ENCODE results near the gene ACTL10. TPM values are rescaled to one million over a fixed set of nuclear protein-coding genes. Genes with fewer than 3 reads are reported as not detected.

Gene ACTL10
- total and polyA plus RNA-seq, 2 of the 13 experiments (the other 11 are each of a cell fraction or from before 2014, with no cell fraction given) = not detected

DNA sequence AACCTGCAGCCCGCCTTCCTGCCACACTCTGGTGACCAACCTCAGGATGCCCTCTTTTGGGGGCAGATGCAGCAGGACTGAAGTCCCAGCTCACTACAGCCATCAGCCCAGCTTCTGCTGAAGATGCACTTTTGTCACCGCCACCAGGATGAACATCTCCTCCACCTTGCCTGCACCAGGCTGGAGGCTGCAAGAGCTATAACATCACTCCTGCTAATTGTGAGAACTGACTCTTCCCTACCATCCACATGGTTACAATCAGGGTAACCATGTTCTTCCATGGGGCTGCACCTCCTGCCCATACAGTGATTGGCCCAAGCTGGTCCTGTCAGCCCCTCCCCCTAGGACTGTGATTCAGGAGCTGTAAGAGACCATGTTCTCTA, 2.0 kb upstream of the ACTL10 start (continued):
- TF ChIP-seq ERF (CRISPR knock-in tag; IDR thresholded peaks at IDR 0.05) (no peak), NBN (conservative IDR thresholded peaks at IDR 0.05) (no peak), PRPF4 (IDR thresholded peaks at IDR 0.05; ENCODE audit: low read depth, low read length, poor library complexity, severe bottlenecking) (no peak)

DNA sequence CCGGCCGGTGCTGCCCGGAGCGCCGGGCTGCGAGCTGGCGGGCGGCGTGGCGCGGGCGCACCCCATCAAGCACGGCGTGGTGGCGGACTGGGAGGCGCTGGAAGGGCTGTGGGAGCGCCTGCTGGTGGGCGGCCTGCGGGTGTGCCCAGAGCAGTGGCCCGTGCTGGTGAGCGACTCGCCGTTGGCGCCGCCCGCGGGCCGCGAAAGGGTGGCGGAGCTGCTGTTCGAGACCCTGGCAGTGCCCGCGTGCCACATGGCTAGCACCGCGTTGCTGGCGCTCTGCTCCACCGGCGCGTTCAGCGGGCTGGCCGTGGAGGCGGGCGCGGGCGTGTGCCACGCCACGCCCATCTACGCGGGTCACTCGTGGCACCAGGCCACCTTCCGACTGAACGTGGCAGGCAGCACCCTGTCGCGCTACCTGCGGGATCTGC, 517 bp downstream of the ACTL10 start:
- H3K36me3 ChIP-seq (replicated peaks in 1 of 2; ENCODE audit: control insufficient read depth in 1 of 2, insufficient read depth in 2 of 2, low read length in 2 of 2) = peaks cover 19 to 41% of the 10 kb centered on the region in 2 experiments
- in situ Hi-C loops (cut with HindIII; ENCODE audit: extremely low pct_ligation_motif_present, low pct_unique_long_range_greater_than_20kb) (no loop called here), intact Hi-C loops (cut with micrococcal nuclease; ENCODE audit: unreplicated experiment) (no loop called here)
- no TSS peak for BruUV-seq (replicated peaks)
- H2AFZ ChIP-seq (ENCODE audit: low read length) = no peak overlapping the region
- ChIA-PET CTCF (ENCODE audit: low intra/inter-chr PET ratio, low total read pairs) (interaction anchor here (0.7 to 1.9 kb wide), 2 partner anchors 210 to 463 kb away, joined by 3 to 14 read pairs; no protein-coding TSS in a partner anchor), POLR2A (interaction anchor here (1.0 kb wide), 1 partner anchor 178 kb away, joined by 3 read pairs; the partner anchor contains the start of gene CBFA2T2)
- no peaks in the 10 kb centered on the region; a peak in 1 of 5 replicates for H3K27me3 ChIP-seq (ENCODE audit: control insufficient read depth in 1 of 2, insufficient read depth in 2 of 2, low read length in 2 of 2)
- peaks cover 15% of the 10 kb centered on the region for H3K79me2 ChIP-seq (ENCODE audit: insufficient read depth, low read length)
- FAIRE-seq = no peak
- WGBS (ENCODE audit: low lambda C conversion rate) = 97% methylated on average over 55 of the region's 55 CpGs
- no peak overlapping the region for H3K27ac ChIP-seq (ENCODE audit: extremely low read length, insufficient read depth, low read length)
- H3K4me1 ChIP-seq (ENCODE audit: insufficient read depth, low read length) = peaks cover 53% of the 10 kb centered on the region
- no peak overlapping the region for H3K4me3 ChIP-seq (replicated peaks in 1 of 3; ENCODE audit: insufficient read depth in 1 of 3, low read depth in 2 of 3, low read length in 3 of 3)
- ATAC-seq = no peak
- DNase-seq (ENCODE audit: low spot score) = no peak
- no peak overlapping the region for H3K9ac ChIP-seq (ENCODE audit: insufficient read depth, low read depth, low read length)
- H3K9me3 ChIP-seq (ENCODE audit: low read length) = no peaks in the 10 kb centered on the region
- no peak overlapping the region for H3K4me2 ChIP-seq (ENCODE audit: low read depth, low read length)
- H4K20me1 ChIP-seq (ENCODE audit: insufficient read depth, low read length) = 0 out of 2 replicates have a peak, but pooled peaks cover 3% of the 10 kb centered on the region
- TF ChIP-seq MEIS1 (CRISPR knock-in tag; IDR thresholded peaks at IDR 0.05; ENCODE audit: borderline replicate concordance) = no peak
- no peak for TF ChIP-seq ZNF207 (IDR thresholded peaks at IDR 0.05; ENCODE audit: borderline replicate concordance)
- TF ChIP-seq SALL1 (CRISPR knock-in tag; IDR thresholded peaks at IDR 0.05) = no peak
- TF ChIP-seq GATAD2A (CRISPR knock-in tag; IDR thresholded peaks at IDR 0.05) = no peak
- TF ChIP-seq ZNF589 (CRISPR knock-in tag; conservative IDR thresholded peaks at IDR 0.05) = no peak
- no peak for TF ChIP-seq ZC3H13 (CRISPR knock-in tag; IDR thresholded peaks at IDR 0.05)
- TF ChIP-seq, protein P1, sequence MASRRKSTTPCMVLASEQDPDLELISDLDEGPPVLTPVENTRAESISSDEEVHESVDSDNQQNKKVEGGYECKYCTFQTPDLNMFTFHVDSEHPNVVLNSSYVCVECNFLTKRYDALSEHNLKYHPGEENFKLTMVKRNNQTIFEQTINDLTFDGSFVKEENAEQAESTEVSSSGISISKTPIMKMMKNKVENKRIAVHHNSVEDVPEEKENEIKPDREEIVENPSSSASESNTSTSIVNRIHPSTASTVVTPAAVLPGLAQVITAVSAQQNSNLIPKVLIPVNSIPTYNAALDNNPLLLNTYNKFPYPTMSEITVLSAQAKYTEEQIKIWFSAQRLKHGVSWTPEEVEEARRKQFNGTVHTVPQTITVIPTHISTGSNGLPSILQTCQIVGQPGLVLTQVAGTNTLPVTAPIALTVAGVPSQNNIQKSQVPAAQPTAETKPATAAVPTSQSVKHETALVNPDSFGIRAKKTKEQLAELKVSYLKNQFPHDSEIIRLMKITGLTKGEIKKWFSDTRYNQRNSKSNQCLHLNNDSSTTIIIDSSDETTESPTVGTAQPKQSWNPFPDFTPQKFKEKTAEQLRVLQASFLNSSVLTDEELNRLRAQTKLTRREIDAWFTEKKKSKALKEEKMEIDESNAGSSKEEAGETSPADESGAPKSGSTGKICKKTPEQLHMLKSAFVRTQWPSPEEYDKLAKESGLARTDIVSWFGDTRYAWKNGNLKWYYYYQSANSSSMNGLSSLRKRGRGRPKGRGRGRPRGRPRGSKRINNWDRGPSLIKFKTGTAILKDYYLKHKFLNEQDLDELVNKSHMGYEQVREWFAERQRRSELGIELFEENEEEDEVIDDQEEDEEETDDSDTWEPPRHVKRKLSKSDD (CRISPR knock-in tag; IDR thresholded peaks at IDR 0.05; ENCODE audit: low read depth) = 0 out of 2 replicates have a peak, but pooled peaks have one; percentile 25
- peak; percentile 22; the same call in 1 of the 2 replicates for TF ChIP-seq ZFY (CRISPR knock-in tag; IDR thresholded peaks at IDR 0.05)
- TF ChIP-seq EEA1 (CRISPR knock-in tag; IDR thresholded peaks at IDR 0.05; ENCODE audit: borderline replicate concordance) = peak; percentile 19; the same call in 1 of the 2 replicates
- TF ChIP-seq HOXA7 (CRISPR knock-in tag; IDR thresholded peaks at IDR 0.05) = no peak
- 0 out of 2 replicates have a peak, but pooled peaks have one; percentile 17 for TF ChIP-seq ZC3H4 (CRISPR knock-in tag; IDR thresholded peaks at IDR 0.05; ENCODE audit: borderline replicate concordance)
- no peak for TF ChIP-seq THYN1 (CRISPR knock-in tag; IDR thresholded peaks at IDR 0.05; ENCODE audit: borderline replicate concordance, low read depth)
- 0 out of 2 replicates have a peak, but pooled peaks have one; percentile 14 for TF ChIP-seq ZNF564 (CRISPR knock-in tag; IDR thresholded peaks at IDR 0.05)
- TF ChIP-seq RBFOX2 (IDR thresholded peaks at IDR 0.05; ENCODE audit: low read depth, low read length) = peak; percentile 87; the same call in 1 of the 2 replicates
- no peak for TF ChIP-seq ZFP36 (IDR thresholded peaks at IDR 0.05; ENCODE audit: borderline replicate concordance, low read depth, low read length, partially characterized antibody)
- TF ChIP-seq ZNF839 (CRISPR knock-in tag; IDR thresholded peaks at IDR 0.05; ENCODE audit: borderline replicate concordance) = 0 out of 2 replicates have a peak, but pooled peaks have one; percentile 47
- 0 out of 2 replicates have a peak, but pooled peaks have one; percentile 34 for TF ChIP-seq TMF1 (CRISPR knock-in tag; IDR thresholded peaks at IDR 0.05; ENCODE audit: low read depth)
- TF ChIP-seq HNRNPL (IDR thresholded peaks at IDR 0.05; ENCODE audit: low read depth, low read length) = peak; percentile 79; the same call in 1 of the 2 replicates
- no peak for TF ChIP-seq NAIF1 (CRISPR knock-in tag; IDR thresholded peaks at IDR 0.05; ENCODE audit: borderline replicate concordance)
